Mesothelial cell of epicardium (in vitro differentiated cells): ENCODE data around the gene SLC66A1. TPM values are rescaled to one million over a fixed set of nuclear protein-coding genes. Genes with fewer than 3 reads are reported as not detected.
"Not testable (repeated sequence)": the region's sequence is repeated elsewhere in the genome, so short reads cannot be mapped to it uniquely, and the experiment has no call there.

Source experiments
- DNase-seq, 2 experiments: peaks; one replicate each; pipeline ENCODE4 v3.0.0; 2021; ENCODE audit warnings: low spot score in 2 of 2; ENCODE audit not compliant: unreplicated experiment in 2 of 2
- H3K27ac Mint-ChIP-seq: 2 replicates; pipeline ENCODE4 v1.8.0; 2021; ENCODE audit warnings: mixed read lengths
- H3K27me3 Mint-ChIP-seq: 2 replicates; pipeline ENCODE4 v1.8.0; 2021; ENCODE audit warnings: low read depth, mixed read lengths
- H3K36me3 Mint-ChIP-seq: 2 replicates; pipeline ENCODE4 v1.8.0; 2021; ENCODE audit warnings: mixed read lengths
- H3K4me1 Mint-ChIP-seq: 2 replicates; pipeline ENCODE4 v1.8.0; 2021; ENCODE audit warnings: mixed read lengths
- H3K4me3 Mint-ChIP-seq: 2 replicates; pipeline ENCODE4 v1.8.0; 2021; ENCODE audit warnings: mild to moderate bottlenecking, moderate library complexity, mixed read lengths
- H3K9me3 Mint-ChIP-seq: 2 replicates; pipeline ENCODE4 v1.8.0; 2021; ENCODE audit warnings: mixed read lengths
- total RNA-seq: library from RNA; stranded (reverse); gene quantifications from 3 replicates; pipeline ENCODE4 v1.2.1, GENCODE V29; 2021
- TF ChIP-seq, protein P1 (sequence below): fragments of 200-600 bp; sonication (generic); IDR thresholded peaks from one replicate; pipeline ENCODE4 v1.5.0; 2021; ENCODE audit warnings: antibody characterized with exemption; ENCODE audit not compliant: unreplicated experiment

Gene SLC66A1
- 20.7 to 23.3 TPM (median 20.9 TPM) in 3 replicates for total RNA-seq

DNA sequence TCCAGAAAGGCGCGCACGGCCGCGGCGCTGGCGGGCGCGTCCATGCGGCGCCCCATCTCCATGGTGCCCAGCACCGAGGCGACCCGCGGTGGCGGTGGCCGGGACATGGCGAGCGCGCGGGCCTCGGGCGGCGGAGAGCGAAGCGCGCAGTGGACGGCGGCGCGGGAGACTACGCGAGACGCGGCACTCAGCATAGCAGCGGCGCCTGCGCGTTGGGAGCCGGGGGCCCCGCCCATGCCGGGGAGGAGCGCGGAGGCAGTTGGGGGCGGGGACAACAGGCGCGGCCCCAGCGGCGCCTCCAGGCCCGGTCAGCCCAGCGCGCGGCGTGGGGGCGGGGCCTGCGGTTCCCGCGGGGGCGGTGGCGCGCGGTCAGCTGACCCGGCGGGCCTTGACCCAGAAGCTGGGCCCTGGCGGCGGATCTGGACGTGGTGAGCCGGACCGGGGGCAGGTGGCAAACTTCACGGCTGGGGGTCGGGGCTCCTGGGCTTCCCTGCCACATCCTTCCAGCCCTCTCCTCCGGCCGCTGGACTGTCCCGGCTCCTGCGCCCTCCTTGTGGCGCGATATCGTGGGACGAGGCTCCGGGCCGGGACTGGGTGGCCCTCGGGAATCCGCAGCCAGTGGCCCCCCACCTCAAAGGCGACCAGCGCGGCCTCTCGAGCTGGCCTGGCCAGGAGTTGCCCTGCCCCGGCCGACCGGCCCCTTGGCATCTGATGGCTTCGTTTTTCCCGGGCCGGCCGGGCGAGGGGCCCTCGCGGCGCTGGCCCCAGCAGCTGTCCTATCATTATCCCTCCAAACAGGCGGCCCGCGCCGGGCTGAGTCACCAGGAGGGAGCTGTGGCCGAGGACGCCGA, at the start of gene SLC66A1, which contains the start of gene AKR7A2:
Gene SLC66A1, plus strand, starts transcription at position 396 of the 851 bp plus-strand sequence. CDS start 5,352 bp downstream, outside the sequence.
Gene AKR7A2, minus strand, starts transcription at position 214 of the 851 bp plus-strand sequence. Its CDS starts 20 bp downstream, at position 194.
- DNase-seq: peak; percentile 88 to 90
- Mint-ChIP-seq H3K36me3 (peaks cover 11% of the 10 kb centered on the region), H3K4me1 (peaks cover 20% of the 10 kb centered on the region), H3K4me3 (peak within 1 kb of the TSS; percentile 81), H3K27ac (peak within 1 kb of the TSS; percentile 76), H3K9me3 (no peaks in the 10 kb centered on the region), H3K27me3 (no peaks in the 10 kb centered on the region)
- TF ChIP-seq, protein P1, sequence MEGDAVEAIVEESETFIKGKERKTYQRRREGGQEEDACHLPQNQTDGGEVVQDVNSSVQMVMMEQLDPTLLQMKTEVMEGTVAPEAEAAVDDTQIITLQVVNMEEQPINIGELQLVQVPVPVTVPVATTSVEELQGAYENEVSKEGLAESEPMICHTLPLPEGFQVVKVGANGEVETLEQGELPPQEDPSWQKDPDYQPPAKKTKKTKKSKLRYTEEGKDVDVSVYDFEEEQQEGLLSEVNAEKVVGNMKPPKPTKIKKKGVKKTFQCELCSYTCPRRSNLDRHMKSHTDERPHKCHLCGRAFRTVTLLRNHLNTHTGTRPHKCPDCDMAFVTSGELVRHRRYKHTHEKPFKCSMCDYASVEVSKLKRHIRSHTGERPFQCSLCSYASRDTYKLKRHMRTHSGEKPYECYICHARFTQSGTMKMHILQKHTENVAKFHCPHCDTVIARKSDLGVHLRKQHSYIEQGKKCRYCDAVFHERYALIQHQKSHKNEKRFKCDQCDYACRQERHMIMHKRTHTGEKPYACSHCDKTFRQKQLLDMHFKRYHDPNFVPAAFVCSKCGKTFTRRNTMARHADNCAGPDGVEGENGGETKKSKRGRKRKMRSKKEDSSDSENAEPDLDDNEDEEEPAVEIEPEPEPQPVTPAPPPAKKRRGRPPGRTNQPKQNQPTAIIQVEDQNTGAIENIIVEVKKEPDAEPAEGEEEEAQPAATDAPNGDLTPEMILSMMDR: no peak

GRCh38 chr1:19262744-19263143, 49.4 kb upstream of the SLC66A1 start:
- no peak for DNase-seq
- Mint-ChIP-seq H3K36me3 (peaks cover 7% of the 10 kb centered on the region), H3K27me3 (no peaks in the 10 kb centered on the region), H3K9me3 (no peaks in the 10 kb centered on the region), H3K4me1 (no peaks in the 10 kb centered on the region), H3K4me3 (no peak overlapping the region), H3K27ac (no peak overlapping the region)
- TF ChIP-seq, protein P1: no peak

- Mint-ChIP-seq H3K4me1 (no peaks in the 10 kb centered on the region), H3K27me3 (no peaks in the 10 kb centered on the region), H3K36me3 (peaks cover 5% of the 10 kb centered on the region), H3K9me3 (no peaks in the 10 kb centered on the region), H3K27ac (no peak overlapping the region), H3K4me3 (no peak overlapping the region)
- no peak for DNase-seq
- TF ChIP-seq, protein P1: no peak
Measured at GRCh38 chr1:19268445-19268844, 43.7 kb upstream of the SLC66A1 start.

DNA sequence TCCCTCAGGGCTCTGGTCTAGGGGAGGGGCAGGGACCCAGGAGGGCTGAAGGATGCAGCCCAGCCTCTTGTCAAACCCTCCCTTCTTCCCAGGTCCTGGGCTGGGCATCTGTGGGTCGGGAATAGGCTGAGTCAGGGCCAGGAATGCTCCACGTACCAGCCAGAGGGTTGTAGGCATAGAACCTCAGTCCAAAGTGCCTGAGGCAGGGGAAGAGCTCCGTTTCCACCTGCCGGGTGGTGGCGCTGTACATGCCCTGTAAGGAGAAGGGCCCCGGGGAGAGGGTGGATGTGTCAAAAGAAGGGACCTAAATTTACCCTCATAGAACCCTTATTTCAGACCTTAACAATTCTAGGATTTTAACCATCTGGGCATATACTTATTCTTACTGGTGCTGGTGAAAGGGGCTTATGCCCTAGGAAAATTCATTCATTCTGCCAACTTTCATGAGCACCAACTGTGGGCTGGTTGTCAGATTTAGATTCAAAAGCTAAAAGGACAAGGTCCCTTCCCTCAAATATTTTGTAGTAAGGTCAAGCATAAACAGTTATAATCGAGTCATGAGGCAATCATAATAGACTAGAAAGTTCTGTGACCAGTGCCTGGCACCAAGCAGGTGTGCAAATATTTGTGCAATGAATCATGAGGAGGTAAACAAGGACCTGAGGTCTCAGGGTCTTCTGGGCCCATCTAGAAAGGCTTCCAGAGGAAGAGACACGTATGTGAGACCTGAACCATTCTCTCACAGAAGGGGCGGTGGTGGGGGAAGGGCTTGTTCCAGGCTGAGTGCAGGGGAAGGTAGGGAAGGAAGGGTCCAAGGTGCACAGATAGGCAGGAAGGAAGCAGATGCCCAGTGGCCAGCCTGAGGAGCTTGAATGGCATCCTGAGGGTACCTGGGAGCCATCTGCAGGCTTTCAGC, 42.4 kb upstream of the SLC66A1 start:
- not testable (repeated sequence) for DNase-seq, H3K27ac Mint-ChIP-seq, H3K9me3 Mint-ChIP-seq, H3K4me3 Mint-ChIP-seq, H3K36me3 Mint-ChIP-seq, H3K4me1 Mint-ChIP-seq, H3K27me3 Mint-ChIP-seq

DNA sequence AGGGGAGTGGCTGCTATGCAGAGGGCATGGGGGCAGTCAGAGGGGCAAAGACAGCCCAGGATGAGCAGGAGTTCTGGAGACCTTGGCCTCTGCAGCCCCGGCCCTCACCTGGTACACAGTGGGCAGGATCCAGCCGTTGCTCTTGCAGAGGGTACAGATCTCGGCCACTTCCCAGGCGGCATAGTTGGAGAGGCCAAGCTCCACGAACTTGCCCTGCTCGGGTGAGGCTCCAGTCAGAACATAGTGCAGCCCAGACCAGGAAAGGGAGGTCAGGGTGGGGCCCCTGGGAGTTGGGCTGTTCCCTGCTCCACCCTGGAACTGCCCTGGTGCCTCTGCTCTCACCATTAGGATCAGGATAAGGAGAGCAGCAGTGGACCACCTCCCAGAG, 41.8 kb upstream of the SLC66A1 start:
- not testable (repeated sequence) for H3K4me3 Mint-ChIP-seq, H3K27me3 Mint-ChIP-seq, H3K27ac Mint-ChIP-seq, DNase-seq, H3K4me1 Mint-ChIP-seq, H3K9me3 Mint-ChIP-seq, H3K36me3 Mint-ChIP-seq

DNA sequence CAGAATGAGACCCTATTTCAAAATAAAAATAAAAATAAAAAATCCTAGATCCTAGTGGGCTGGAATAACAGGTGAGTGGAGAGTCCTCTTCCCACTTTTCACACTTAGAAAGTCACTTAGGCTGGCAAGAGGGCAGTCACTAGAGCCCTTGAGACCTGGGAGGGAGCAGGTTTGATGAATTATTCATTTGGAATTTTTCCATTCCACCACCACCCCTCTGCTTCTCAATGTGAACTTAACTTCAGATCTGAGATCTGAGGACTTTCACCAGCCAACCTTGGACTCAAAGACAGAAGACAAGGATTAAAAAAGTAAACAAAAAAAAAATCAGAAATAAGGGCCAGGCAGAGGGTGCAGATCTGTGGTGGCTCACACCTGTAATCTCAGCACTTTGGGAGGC, 40.1 kb upstream of the SLC66A1 start:
- TF ChIP-seq, protein P1: no peak
- no peak for DNase-seq
- H3K4me1 Mint-ChIP-seq: no peaks in the 10 kb centered on the region
- peaks cover 6% of the 10 kb centered on the region for H3K9me3 Mint-ChIP-seq
- peaks cover 12% of the 10 kb centered on the region for H3K36me3 Mint-ChIP-seq
- H3K27me3 Mint-ChIP-seq: no peaks in the 10 kb centered on the region
- no peak overlapping the region for H3K27ac Mint-ChIP-seq
- no peak overlapping the region for H3K4me3 Mint-ChIP-seq
